GM21360 (cell line): ENCODE measurements around the gene FRAT2.
"Not testable (repeated sequence)": the region's sequence is repeated elsewhere in the genome, so short reads cannot be mapped to it uniquely, and the experiment has no call there.

Experiments
- ATAC-seq: cut with Tn5 transposase; IDR thresholded peaks from one replicate; pipeline ENCODE4 v1.9.1; 2021; ENCODE audit warnings: mild to moderate bottlenecking, moderate library complexity; ENCODE audit not compliant: unreplicated experiment

Gene FRAT2

GRCh38 chr10:97356918-97357317 lies 22.4 kb upstream of the FRAT2 start:
- no peak for ATAC-seq

GRCh38 chr10:97356318-97356914 lies 21.9 kb upstream of the FRAT2 start:
- ATAC-seq = no peak

GRCh38 chr10:97355571-97355975 lies 21.0 kb upstream of the FRAT2 start:
- ATAC-seq = no peak

- ATAC-seq = no peak
Measured at GRCh38 chr10:97353945-97354344, 19.4 kb upstream of the FRAT2 start.

- ATAC-seq = no peak
Measured at GRCh38 chr10:97349752-97350513, 15.4 kb upstream of the FRAT2 start.

GRCh38 chr10:97347317-97347716 lies 12.8 kb upstream of the FRAT2 start:
- no peak for ATAC-seq

- not testable (repeated sequence) for ATAC-seq
Measured at GRCh38 chr10:97343664-97344063, 9.1 kb upstream of the FRAT2 start.

- no peak for ATAC-seq
Measured at GRCh38 chr10:97341416-97341815, 6.9 kb upstream of the FRAT2 start.

GRCh38 chr10:97338041-97338440 lies 3.5 kb upstream of the FRAT2 start:
- ATAC-seq = no peak

- ATAC-seq = no peak
Measured at GRCh38 chr10:97336942-97337831, 2.7 kb upstream of the FRAT2 start.

GRCh38 chr10:97336446-97336845 lies 1.9 kb upstream of the FRAT2 start:
- ATAC-seq = no peak

- ATAC-seq = no peak
Measured at GRCh38 chr10:97336006-97336405, 1.5 kb upstream of the FRAT2 start.

- no peak for ATAC-seq
Measured at GRCh38 chr10:97335188-97335619, 675 bp upstream of the FRAT2 start.

GRCh38 chr10:97333601-97334369 lies 744 bp downstream of the FRAT2 start:
- ATAC-seq = peak; percentile 37

- ATAC-seq = no peak
Measured at GRCh38 chr10:97333351-97333600, 1.3 kb downstream of the FRAT2 start.

GRCh38 chr10:97332591-97333350 lies 1.8 kb downstream of the FRAT2 start:
- no peak for ATAC-seq

GRCh38 chr10:97331153-97331703 lies 3.3 kb downstream of the FRAT2 start:
- no peak for ATAC-seq

GRCh38 chr10:97329766-97330165 lies 4.8 kb downstream of the FRAT2 start:
- no peak for ATAC-seq

- ATAC-seq = no peak
Measured at GRCh38 chr10:97328646-97329453, 5.7 kb downstream of the FRAT2 start.
